H9 (cell line): Measurements from ENCODE around the gene RAB19. TPM values are rescaled to one million over a fixed set of nuclear protein-coding genes. Genes with fewer than 3 reads are reported as not detected.

Experiments used
- DNase-seq: peaks from one replicate; pipeline ENCODE4 v3.0.0-alpha.2; 2017
- H2AFZ ChIP-seq: one replicate; pipeline ENCODE4 v1.6.1; 2013; ENCODE audit warnings: mild to moderate bottlenecking, low read length, control low read depth, moderate library complexity
- H2AK5ac ChIP-seq: 2 replicates; pipeline ENCODE4 v1.6.1; 2013; ENCODE audit warnings: low read length, control low read depth, mixed read lengths; ENCODE audit not compliant: insufficient read length
- H2BK120ac ChIP-seq: one replicate; pipeline ENCODE4 v1.6.1; 2013; ENCODE audit warnings: low read depth, mild to moderate bottlenecking, low read length, control low read depth, inconsistent platforms; ENCODE audit not compliant: poor library complexity, severe bottlenecking
- H2BK12ac ChIP-seq: 2 replicates; pipeline ENCODE4 v1.6.1; 2013; ENCODE audit warnings: low read length, control low read depth, mixed read lengths, low read depth; ENCODE audit not compliant: insufficient read length
- H2BK15ac ChIP-seq: 2 replicates; pipeline ENCODE4 v1.6.1; 2013; ENCODE audit warnings: low read depth, low read length, control low read depth
- H2BK20ac ChIP-seq: one replicate; pipeline ENCODE4 v1.6.1; 2013; ENCODE audit warnings: low read depth, mild to moderate bottlenecking, low read length, control low read depth, inconsistent platforms; ENCODE audit not compliant: poor library complexity, severe bottlenecking
- H2BK5ac ChIP-seq: 2 replicates; pipeline ENCODE4 v1.6.1; 2013; ENCODE audit warnings: low read length, control low read depth, mixed read lengths; ENCODE audit not compliant: insufficient read length
- H3K14ac ChIP-seq: 2 replicates; pipeline ENCODE4 v1.6.1; 2013; ENCODE audit warnings: low read length, control low read depth; ENCODE audit not compliant: insufficient read depth
- H3K18ac ChIP-seq: 2 replicates; pipeline ENCODE4 v1.6.1; 2013; ENCODE audit warnings: low read depth, mild to moderate bottlenecking, mixed read lengths, low read length, control low read depth; ENCODE audit not compliant: insufficient read length
- H3K23ac ChIP-seq: 2 replicates; pipeline ENCODE4 v1.6.1; 2013; ENCODE audit warnings: low read length, control low read depth, mixed read lengths, low read depth; ENCODE audit not compliant: insufficient read length
- H3K23me2 ChIP-seq: 2 replicates; pipeline ENCODE4 v1.6.1; 2013; ENCODE audit warnings: low read depth, mild to moderate bottlenecking, mixed read lengths, low read length, control low read depth; ENCODE audit not compliant: insufficient read length, poor library complexity, severe bottlenecking
- H3K27ac ChIP-seq: 2 replicates; pipeline ENCODE4 v1.5.1; 2013; ENCODE audit warnings: low read length, control low read depth, mixed read lengths, low read depth; ENCODE audit not compliant: insufficient read length
- H3K27me3 ChIP-seq: 2 replicates; pipeline ENCODE4 v1.6.1; 2013; ENCODE audit warnings: low read length, control low read depth, inconsistent platforms; ENCODE audit not compliant: insufficient read depth
- H3K4ac ChIP-seq: 2 replicates; pipeline ENCODE4 v1.6.1; 2013; ENCODE audit warnings: low read depth, mild to moderate bottlenecking, control low read depth, inconsistent platforms, low read length, moderate library complexity
- H3K4me1 ChIP-seq: 2 replicates; pipeline ENCODE4 v1.6.1; 2013; ENCODE audit warnings: low read length, control low read depth, inconsistent platforms; ENCODE audit not compliant: insufficient read depth
- H3K4me2 ChIP-seq: 2 replicates; pipeline ENCODE4 v1.6.1; 2013; ENCODE audit warnings: low read length, control low read depth, mixed read lengths; ENCODE audit not compliant: insufficient read length, insufficient read depth
- H3K56ac ChIP-seq: 2 replicates; pipeline ENCODE4 v1.6.1; 2013; ENCODE audit warnings: low read depth, mild to moderate bottlenecking, mixed read lengths, low read length, control low read depth; ENCODE audit not compliant: insufficient read length
- H3K79me1 ChIP-seq: 2 replicates; pipeline ENCODE4 v1.6.1; 2013; ENCODE audit warnings: low read depth, mild to moderate bottlenecking, moderate library complexity, low read length, control low read depth, inconsistent platforms; ENCODE audit not compliant: insufficient read depth, poor library complexity, severe bottlenecking
- H3K79me2 ChIP-seq: 2 replicates; pipeline ENCODE4 v1.6.1; 2013; ENCODE audit warnings: low read length, control low read depth, inconsistent platforms; ENCODE audit not compliant: insufficient read depth
- H3K9ac ChIP-seq: 2 replicates; pipeline ENCODE4 v1.6.1; 2013; ENCODE audit warnings: low read length, control low read depth, mixed read lengths; ENCODE audit not compliant: insufficient read length; ENCODE audit errors: extremely low read depth
- H3K9me3 ChIP-seq: one replicate; pipeline ENCODE4 v1.6.1; 2013; ENCODE audit warnings: low read depth, low read length, inconsistent platforms; ENCODE audit not compliant: control insufficient read depth
- H3T11ph ChIP-seq: one replicate; pipeline ENCODE4 v1.6.1; 2013; ENCODE audit warnings: mild to moderate bottlenecking, low read length, control low read depth, inconsistent platforms
- H4K20me1 ChIP-seq: one replicate; pipeline ENCODE4 v1.6.1; 2013; ENCODE audit not compliant: control insufficient read depth, insufficient read length, insufficient read depth
- H4K5ac ChIP-seq: 2 replicates; pipeline ENCODE4 v1.6.1; 2013; ENCODE audit warnings: low read depth, mild to moderate bottlenecking, mixed read lengths, low read length, control low read depth; ENCODE audit not compliant: insufficient read length
- H4K8ac ChIP-seq: replicated peaks from 2 replicates; pipeline ENCODE4 v1.6.1; 2013; ENCODE audit warnings: low read length, control low read depth, mixed read lengths, low read depth; ENCODE audit not compliant: insufficient read length
- H4K91ac ChIP-seq: 2 replicates; pipeline ENCODE4 v1.6.1; 2013; ENCODE audit warnings: low read depth, mild to moderate bottlenecking, moderate library complexity, mixed read lengths, low read length, control low read depth; ENCODE audit not compliant: insufficient read length
- H3K27ac Mint-ChIP-seq, 3 experiments: 2 replicates in 2 of 3; 3 replicates in 1 of 3; pipeline ENCODE4 v1.8.0; 2020 to 2021; ENCODE audit warnings: mixed read lengths in 3 of 3, mild to moderate bottlenecking in 1 of 3, moderate library complexity in 1 of 3
- H3K27me3 Mint-ChIP-seq: 2 replicates; pipeline ENCODE4 v1.8.0; 2021; ENCODE audit warnings: low read depth, mild to moderate bottlenecking, moderate library complexity, mixed read lengths
- H3K36me3 Mint-ChIP-seq, 3 experiments: 2 replicates in 2 of 3; 3 replicates in 1 of 3; pipeline ENCODE4 v1.8.0; 2020 to 2021; ENCODE audit warnings: low read depth in 3 of 3, mixed read lengths in 3 of 3; ENCODE audit not compliant: insufficient read depth in 1 of 3
- H3K4me1 Mint-ChIP-seq, 2 experiments: 2 replicates each; pipeline ENCODE4 v1.8.0; 2020; ENCODE audit warnings: mixed read lengths in 2 of 2
- H3K4me3 Mint-ChIP-seq, 2 experiments: 2 replicates in 1 of 2; 3 replicates in 1 of 2; pipeline ENCODE4 v1.8.0; 2020 to 2021; ENCODE audit warnings: mild to moderate bottlenecking in 2 of 2, mixed read lengths in 2 of 2, moderate library complexity in 1 of 2
- H3K9me3 Mint-ChIP-seq, 2 experiments: 2 replicates in 1 of 2; 3 replicates in 1 of 2; pipeline ENCODE4 v1.8.0; 2020; ENCODE audit warnings: mild to moderate bottlenecking in 2 of 2, mixed read lengths in 2 of 2, moderate library complexity in 1 of 2
- CTCF ChIP-seq: fragments of 200-600 bp; sonication (generic); conservative IDR thresholded peaks from 3 replicates; pipeline ENCODE4 v1.8.0; 2021; ENCODE audit warnings: antibody characterized with exemption, mild to moderate bottlenecking
- WGBS: extraction: QIAGEN DNeasy Blood & Tissue Kit; methylation state at CpG from one replicate; pipeline ENCODE4 v1.1.7; 2013; ENCODE audit warnings: missing lambda C conversion rate, low lambda C conversion rate, mixed read lengths; ENCODE audit not compliant: insufficient read length; ENCODE audit errors: extremely low coverage; 5-methylcytosine and 5-hydroxymethylcytosine counted together
- total RNA-seq: library from RNA; stranded (reverse); gene quantifications from 2 replicates; pipeline ENCODE4 v1.2.1, GENCODE V29; 2021

The RAB19 gene
- total RNA-seq, 1 experiment from 2014 or later, result 15.1 TPM

- DNase-seq, result no peak
- Histone ChIP-seq H3K27me3 (no peaks in the 10 kb centered on the region), H2AK5ac (no peak overlapping the region), H3K79me2 (no peaks in the 10 kb centered on the region), H2BK20ac (no peak overlapping the region), H3K9ac (no peak overlapping the region), H2BK12ac (no peak overlapping the region), H3K23me2 (no peaks in the 10 kb centered on the region), H3K56ac (no peak overlapping the region), H4K20me1 (no peaks in the 10 kb centered on the region), H4K91ac (no peak overlapping the region), H3T11ph (no peak overlapping the region), H3K79me1 (no peaks in the 10 kb centered on the region), H4K8ac (no peak overlapping the region), H3K4me2 (no peak overlapping the region), H3K23ac (no peak overlapping the region), H4K5ac (no peak overlapping the region), H3K9me3 (no peaks in the 10 kb centered on the region), H3K18ac (no peak overlapping the region), H3K14ac (no peak overlapping the region), H2BK120ac (no peak overlapping the region), H3K4ac (no peak overlapping the region), H2BK5ac (no peak overlapping the region), H2AFZ (no peak overlapping the region), H3K27ac (no peak overlapping the region), H3K4me1 (peaks cover 2% of the 10 kb centered on the region; the same call in 1 of the 2 replicates), H2BK15ac (no peak overlapping the region)
- H3K4me3 Mint-ChIP-seq, result no peak overlapping the region
- peaks cover 9 to 10% of the 10 kb centered on the region in 2 experiments for H3K4me1 Mint-ChIP-seq
- WGBS, result no CpG with 5 or more reads among the region's 4 CpGs
- H3K27me3 Mint-ChIP-seq, result no peaks in the 10 kb centered on the region
- H3K9me3 Mint-ChIP-seq, result no peaks in the 10 kb centered on the region; a peak in 1 of 5 replicates
- no peak for TF ChIP-seq CTCF
- peak overlapping the region in 1 of 3 experiments; percentile 35; a peak in 2 of 7 replicates for H3K27ac Mint-ChIP-seq
- H3K36me3 Mint-ChIP-seq, result peaks cover 21 to 43% (median 39%) of the 10 kb centered on the region in 3 experiments; a peak in 6 of 7 replicates
Measured at GRCh38 chr7:140369294-140369693, 34.6 kb upstream of the RAB19 start.
